ENCODE measurements around the gene OBSCN.
"Not testable (repeated sequence)": the region's sequence is repeated elsewhere in the genome, so short reads cannot be mapped to it uniquely, and the experiment has no call there.

OBSCN gene

GRCh38 chr1:228264090-228264829 is 56.4 kb downstream of the OBSCN start:
- no peak overlapping the region for H3K4me3 ChIP-seq (replicated peaks; ENCODE audit: low read depth, low read length)
- no peak for DNase-seq (ENCODE audit: extremely low read depth, low read depth)
- no peak for TF ChIP-seq CTCF (IDR thresholded peaks at IDR 0.05; ENCODE audit: low read depth, low read length, missing control alignments)

GRCh38 chr1:228265167-228265566 is 57.3 kb downstream of the OBSCN start:
- DNase-seq (ENCODE audit: extremely low read depth, low read depth): no peak
- H3K4me3 ChIP-seq (replicated peaks; ENCODE audit: low read depth, low read length): no peak overlapping the region
- no peak for TF ChIP-seq CTCF (IDR thresholded peaks at IDR 0.05; ENCODE audit: low read depth, low read length, missing control alignments)

- no peak overlapping the region for H3K4me3 ChIP-seq (replicated peaks; ENCODE audit: low read depth, low read length)
- DNase-seq (ENCODE audit: extremely low read depth, low read depth): no peak
- TF ChIP-seq CTCF (IDR thresholded peaks at IDR 0.05; ENCODE audit: low read depth, low read length, missing control alignments): no peak
These were observed 60.4 kb downstream of the OBSCN start for GRCh38 chr1:228267962-228268880.

- no peak overlapping the region for H3K4me3 ChIP-seq (replicated peaks; ENCODE audit: low read depth, low read length)
- no peak for DNase-seq (ENCODE audit: extremely low read depth, low read depth)
- TF ChIP-seq CTCF (IDR thresholded peaks at IDR 0.05; ENCODE audit: low read depth, low read length, missing control alignments): no peak
These were observed 61.0 kb downstream of the OBSCN start for GRCh38 chr1:228268881-228269265.

- not testable (repeated sequence) for H3K4me3 ChIP-seq (replicated peaks; ENCODE audit: low read depth, low read length)
These were observed 61.6 kb downstream of the OBSCN start for GRCh38 chr1:228269431-228269830.

GRCh38 chr1:228270032-228270431 is 62.2 kb downstream of the OBSCN start:
- no peak overlapping the region for H3K4me3 ChIP-seq (replicated peaks; ENCODE audit: low read depth, low read length)
- no peak for DNase-seq (ENCODE audit: extremely low read depth, low read depth)
- no peak for TF ChIP-seq CTCF (IDR thresholded peaks at IDR 0.05; ENCODE audit: low read depth, low read length, missing control alignments)

More at GRCh38 chr1:228269431-228269830, 61.6 kb downstream of the OBSCN start:
- DNase-seq (ENCODE audit: extremely low read depth, low read depth): not testable (repeated sequence)

- no peak for TF ChIP-seq CTCF (IDR thresholded peaks at IDR 0.05; ENCODE audit: low read depth, low read length, missing control alignments)
- no peak for DNase-seq (ENCODE audit: extremely low read depth, low read depth)
These were observed 63.9 kb downstream of the OBSCN start for GRCh38 chr1:228271701-228272251.

More at GRCh38 chr1:228271701-228272251, 63.9 kb downstream of the OBSCN start:
- no peak overlapping the region for H3K4me3 ChIP-seq (replicated peaks; ENCODE audit: low read depth, low read length)

Data from HFF-Myc (cell line).